Transverse colon (tissue), 4 donors: ENCODE measurements around the gene ITIH5.

Experiments used
- EP300 ChIP-seq: sonication (generic); formaldehyde crosslinking; IDR thresholded peaks from one replicate; pipeline ENCODE4 v1.6.1; 2017; ENCODE audit warnings: antibody characterized with exemption, low read depth
- POLR2A ChIP-seq: fragments of 450-650 bp; IDR thresholded peaks from one replicate; pipeline ENCODE4 v1.6.1; 2016; ENCODE audit warnings: antibody characterized with exemption, mild to moderate bottlenecking, moderate library complexity
- POLR2AphosphoS5 ChIP-seq, 3 donors: sonication (generic); formaldehyde crosslinking; IDR thresholded peaks; one replicate each; pipeline ENCODE4 v1.6.1; 2016; ENCODE audit warnings: antibody characterized with exemption in 3 of 3
- TF ChIP-seq, protein P1 (sequence below), 5 experiments: fragments of 200-600 bp in 3 of 5; fragments of 450-650 bp in 2 of 5; sonication (generic) in 3 of 5; IDR thresholded peaks; 1 replicate in 2 of 5; 2 replicates in 3 of 5; pipeline ENCODE4 v1.5.1; 2016 to 2017; ENCODE audit warnings: antibody characterized with exemption in 5 of 5, inconsistent platforms in 3 of 5, mild to moderate bottlenecking in 2 of 5, moderate library complexity in 1 of 5

DNA sequence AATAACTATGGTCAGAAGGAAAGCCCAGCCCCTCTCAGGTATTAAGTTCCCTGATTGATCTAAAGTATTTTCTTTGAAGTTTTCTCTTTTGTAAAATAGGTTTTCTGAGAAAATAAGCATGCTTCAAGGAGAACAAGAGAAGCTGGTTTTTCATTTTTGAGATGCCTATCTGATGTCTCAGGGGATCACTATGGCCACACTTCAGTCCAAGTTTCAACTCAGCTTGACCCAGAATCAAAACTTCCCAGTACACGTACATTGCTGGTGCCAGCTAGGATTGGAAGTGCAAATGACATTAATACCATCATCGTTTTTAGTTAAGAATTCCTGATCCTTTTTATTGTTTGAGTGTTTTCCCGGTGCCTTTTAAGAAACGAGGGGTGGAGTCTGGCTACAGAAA is 7.2 kb downstream of the ITIH5 start:
- TF ChIP-seq, protein P1, sequence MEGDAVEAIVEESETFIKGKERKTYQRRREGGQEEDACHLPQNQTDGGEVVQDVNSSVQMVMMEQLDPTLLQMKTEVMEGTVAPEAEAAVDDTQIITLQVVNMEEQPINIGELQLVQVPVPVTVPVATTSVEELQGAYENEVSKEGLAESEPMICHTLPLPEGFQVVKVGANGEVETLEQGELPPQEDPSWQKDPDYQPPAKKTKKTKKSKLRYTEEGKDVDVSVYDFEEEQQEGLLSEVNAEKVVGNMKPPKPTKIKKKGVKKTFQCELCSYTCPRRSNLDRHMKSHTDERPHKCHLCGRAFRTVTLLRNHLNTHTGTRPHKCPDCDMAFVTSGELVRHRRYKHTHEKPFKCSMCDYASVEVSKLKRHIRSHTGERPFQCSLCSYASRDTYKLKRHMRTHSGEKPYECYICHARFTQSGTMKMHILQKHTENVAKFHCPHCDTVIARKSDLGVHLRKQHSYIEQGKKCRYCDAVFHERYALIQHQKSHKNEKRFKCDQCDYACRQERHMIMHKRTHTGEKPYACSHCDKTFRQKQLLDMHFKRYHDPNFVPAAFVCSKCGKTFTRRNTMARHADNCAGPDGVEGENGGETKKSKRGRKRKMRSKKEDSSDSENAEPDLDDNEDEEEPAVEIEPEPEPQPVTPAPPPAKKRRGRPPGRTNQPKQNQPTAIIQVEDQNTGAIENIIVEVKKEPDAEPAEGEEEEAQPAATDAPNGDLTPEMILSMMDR (IDR thresholded peaks at IDR 0.05) = no peak
- TF ChIP-seq POLR2A (no peak), POLR2AphosphoS5 (IDR thresholded peaks at IDR 0.05) (no peak), EP300 (no peak)
